ENCODE measurements around the gene ZMYND15. TPM values are rescaled to one million over a fixed set of nuclear protein-coding genes. Genes with fewer than 3 reads are reported as not detected.

ZMYND15 gene
- total and polyA plus RNA-seq, 2 of the 13 experiments (the other 11 are each of a cell fraction or from before 2014, with no cell fraction given): 0.24 to 2.7 TPM

DNA sequence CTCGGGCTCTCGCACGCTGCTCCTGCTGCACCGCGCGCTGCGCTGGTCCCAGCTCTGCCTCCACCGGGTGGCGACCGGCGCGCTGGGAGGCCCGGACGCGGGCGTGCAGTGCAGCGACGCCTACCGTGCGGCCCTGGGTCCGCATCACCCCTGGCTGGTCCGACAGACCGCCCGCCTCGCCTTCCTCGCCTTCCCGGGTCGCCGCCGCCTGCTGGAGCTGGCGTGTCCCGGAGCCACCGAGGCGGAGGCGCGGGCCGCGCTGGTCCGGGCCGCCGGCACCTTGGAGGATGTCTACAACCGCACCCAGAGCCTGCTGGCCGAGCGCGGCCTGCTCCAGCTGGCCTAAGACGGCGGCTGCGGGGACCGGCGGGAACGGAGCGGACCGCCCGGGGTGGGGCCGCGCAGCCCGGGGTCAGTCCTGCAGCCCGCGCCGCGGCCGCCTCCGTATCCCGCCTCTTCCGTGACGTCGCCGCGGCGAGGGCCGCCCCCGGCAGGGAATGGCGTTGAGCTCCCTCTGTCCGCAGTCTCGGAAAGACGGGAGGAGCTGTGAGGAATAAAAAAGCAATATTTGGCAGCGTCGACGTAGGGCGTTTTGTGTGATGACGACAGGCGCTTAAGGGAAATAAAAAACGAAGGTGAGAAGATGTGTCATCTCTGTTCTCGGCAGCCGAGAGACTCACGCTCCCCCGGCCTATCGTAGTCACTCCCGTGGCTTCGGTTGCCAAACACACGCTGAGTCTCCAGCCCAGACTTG lies 50.5 kb downstream of the ZMYND15 start (continued):
- TF ChIP-seq, protein P1, sequence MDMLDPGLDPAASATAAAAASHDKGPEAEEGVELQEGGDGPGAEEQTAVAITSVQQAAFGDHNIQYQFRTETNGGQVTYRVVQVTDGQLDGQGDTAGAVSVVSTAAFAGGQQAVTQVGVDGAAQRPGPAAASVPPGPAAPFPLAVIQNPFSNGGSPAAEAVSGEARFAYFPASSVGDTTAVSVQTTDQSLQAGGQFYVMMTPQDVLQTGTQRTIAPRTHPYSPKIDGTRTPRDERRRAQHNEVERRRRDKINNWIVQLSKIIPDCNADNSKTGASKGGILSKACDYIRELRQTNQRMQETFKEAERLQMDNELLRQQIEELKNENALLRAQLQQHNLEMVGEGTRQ (IDR thresholded peaks at IDR 0.05; ENCODE audit: low read depth, low read length): no peak
- TF ChIP-seq, protein P1 (CRISPR knock-in tag; IDR thresholded peaks at IDR 0.05; ENCODE audit: borderline replicate concordance): no peak
- TF ChIP-seq ZNF335 (CRISPR knock-in tag; IDR thresholded peaks at IDR 0.05) (no peak), MTF1 (CRISPR knock-in tag; IDR thresholded peaks at IDR 0.05) (no peak), CREM (IDR thresholded peaks at IDR 0.05) (no peak), CREM (CRISPR knock-in tag; IDR thresholded peaks at IDR 0.05) (no peak), MEF2D (CRISPR knock-in tag; IDR thresholded peaks at IDR 0.05) (no peak), ZNF598 (CRISPR knock-in tag; IDR thresholded peaks at IDR 0.05; ENCODE audit: borderline replicate concordance) (no peak), SSRP1 (CRISPR knock-in tag; IDR thresholded peaks at IDR 0.05) (no peak), THAP11 (CRISPR knock-in tag; IDR thresholded peaks at IDR 0.05) (peak; percentile 79; the same call in 1 of the 2 replicates), HDAC1 (CRISPR knock-in tag; IDR thresholded peaks at IDR 0.05) (peak; percentile 58; the same call in 1 of the 2 replicates), NR2F2 (IDR thresholded peaks at IDR 0.05; ENCODE audit: borderline replicate concordance, low read depth) (no peak), ZNF225 (CRISPR knock-in tag; IDR thresholded peaks at IDR 0.05) (peak; percentile 67), TEAD3 (CRISPR knock-in tag; optimal IDR thresholded peaks at IDR 0.05; ENCODE audit: borderline replicate concordance) (peak; percentile 28), ZNF850 (CRISPR knock-in tag; conservative IDR thresholded peaks at IDR 0.05) (no peak), ZNF276 (CRISPR knock-in tag; IDR thresholded peaks at IDR 0.05; ENCODE audit: low read depth) (0 out of 2 replicates have a peak, but pooled peaks have one; percentile 39), ZNF737 (CRISPR knock-in tag; IDR thresholded peaks at IDR 0.05; ENCODE audit: borderline replicate concordance) (no peak), TOPORS (CRISPR knock-in tag; IDR thresholded peaks at IDR 0.05) (0 out of 2 replicates have a peak, but pooled peaks have one; percentile 71)
- TF ChIP-seq, protein P2, sequence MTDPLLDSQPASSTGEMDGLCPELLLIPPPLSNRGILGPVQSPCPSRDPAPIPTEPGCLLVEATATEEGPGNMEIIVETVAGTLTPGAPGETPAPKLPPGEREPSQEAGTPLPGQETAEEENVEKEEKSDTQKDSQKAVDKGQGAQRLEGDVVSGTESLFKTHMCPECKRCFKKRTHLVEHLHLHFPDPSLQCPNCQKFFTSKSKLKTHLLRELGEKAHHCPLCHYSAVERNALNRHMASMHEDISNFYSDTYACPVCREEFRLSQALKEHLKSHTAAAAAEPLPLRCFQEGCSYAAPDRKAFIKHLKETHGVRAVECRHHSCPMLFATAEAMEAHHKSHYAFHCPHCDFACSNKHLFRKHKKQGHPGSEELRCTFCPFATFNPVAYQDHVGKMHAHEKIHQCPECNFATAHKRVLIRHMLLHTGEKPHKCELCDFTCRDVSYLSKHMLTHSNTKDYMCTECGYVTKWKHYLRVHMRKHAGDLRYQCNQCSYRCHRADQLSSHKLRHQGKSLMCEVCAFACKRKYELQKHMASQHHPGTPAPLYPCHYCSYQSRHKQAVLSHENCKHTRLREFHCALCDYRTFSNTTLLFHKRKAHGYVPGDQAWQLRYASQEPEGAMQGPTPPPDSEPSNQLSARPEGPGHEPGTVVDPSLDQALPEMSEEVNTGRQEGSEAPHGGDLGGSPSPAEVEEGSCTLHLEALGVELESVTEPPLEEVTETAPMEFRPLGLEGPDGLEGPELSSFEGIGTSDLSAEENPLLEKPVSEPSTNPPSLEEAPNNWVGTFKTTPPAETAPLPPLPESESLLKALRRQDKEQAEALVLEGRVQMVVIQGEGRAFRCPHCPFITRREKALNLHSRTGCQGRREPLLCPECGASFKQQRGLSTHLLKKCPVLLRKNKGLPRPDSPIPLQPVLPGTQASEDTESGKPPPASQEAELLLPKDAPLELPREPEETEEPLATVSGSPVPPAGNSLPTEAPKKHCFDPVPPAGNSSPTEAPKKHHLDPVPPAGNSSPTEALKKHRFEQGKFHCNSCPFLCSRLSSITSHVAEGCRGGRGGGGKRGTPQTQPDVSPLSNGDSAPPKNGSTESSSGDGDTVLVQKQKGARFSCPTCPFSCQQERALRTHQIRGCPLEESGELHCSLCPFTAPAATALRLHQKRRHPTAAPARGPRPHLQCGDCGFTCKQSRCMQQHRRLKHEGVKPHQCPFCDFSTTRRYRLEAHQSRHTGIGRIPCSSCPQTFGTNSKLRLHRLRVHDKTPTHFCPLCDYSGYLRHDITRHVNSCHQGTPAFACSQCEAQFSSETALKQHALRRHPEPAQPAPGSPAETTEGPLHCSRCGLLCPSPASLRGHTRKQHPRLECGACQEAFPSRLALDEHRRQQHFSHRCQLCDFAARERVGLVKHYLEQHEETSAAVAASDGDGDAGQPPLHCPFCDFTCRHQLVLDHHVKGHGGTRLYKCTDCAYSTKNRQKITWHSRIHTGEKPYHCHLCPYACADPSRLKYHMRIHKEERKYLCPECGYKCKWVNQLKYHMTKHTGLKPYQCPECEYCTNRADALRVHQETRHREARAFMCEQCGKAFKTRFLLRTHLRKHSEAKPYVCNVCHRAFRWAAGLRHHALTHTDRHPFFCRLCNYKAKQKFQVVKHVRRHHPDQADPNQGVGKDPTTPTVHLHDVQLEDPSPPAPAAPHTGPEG (CRISPR knock-in tag; IDR thresholded peaks at IDR 0.05): peak; percentile 87
- TF ChIP-seq, protein P3, sequence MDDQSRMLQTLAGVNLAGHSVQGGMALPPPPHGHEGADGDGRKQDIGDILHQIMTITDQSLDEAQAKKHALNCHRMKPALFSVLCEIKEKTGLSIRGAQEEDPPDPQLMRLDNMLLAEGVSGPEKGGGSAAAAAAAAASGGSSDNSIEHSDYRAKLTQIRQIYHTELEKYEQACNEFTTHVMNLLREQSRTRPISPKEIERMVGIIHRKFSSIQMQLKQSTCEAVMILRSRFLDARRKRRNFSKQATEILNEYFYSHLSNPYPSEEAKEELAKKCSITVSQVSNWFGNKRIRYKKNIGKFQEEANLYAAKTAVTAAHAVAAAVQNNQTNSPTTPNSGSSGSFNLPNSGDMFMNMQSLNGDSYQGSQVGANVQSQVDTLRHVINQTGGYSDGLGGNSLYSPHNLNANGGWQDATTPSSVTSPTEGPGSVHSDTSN (CRISPR knock-in tag; IDR thresholded peaks at IDR 0.05; ENCODE audit: borderline replicate concordance): no peak; the same call in 1 of the 2 replicates
